Gastrocnemius medialis (tissue), 4 donors: ENCODE results near the gene CRKL. TPM values are rescaled to one million over a fixed set of nuclear protein-coding genes. Genes with fewer than 3 reads are reported as not detected.

Source experiments
- ATAC-seq, 2 donors: fragments of 150-250 bp; one replicate each; pipeline ENCODE4 v1.9.1; 2016
- DNase-seq, 2 donors: peaks; one replicate each; pipeline ENCODE4 v3.0.0-alpha.2; 2019
- H3K27ac ChIP-seq, 4 donors: fragments of 200-600 bp; sonication (generic); 1 replicate in 1 of 4; 2 replicates in 3 of 4; pipeline ENCODE4 v1.5.1; 2016 to 2018; ENCODE audit warnings: mild to moderate bottlenecking in 2 of 4, moderate library complexity in 1 of 4
- H3K27me3 ChIP-seq, 3 donors: fragments of 200-600 bp; sonication (generic) in 2 of 3; 1 replicate in 1 of 3; 2 replicates in 2 of 3; pipeline versions ENCODE4 v1.5.1 to v1.6.0; 2016 to 2019; ENCODE audit warnings: mild to moderate bottlenecking in 1 of 3, moderate library complexity in 1 of 3
- H3K36me3 ChIP-seq, 2 donors: fragments of 200-600 bp; sonication (generic) in 1 of 2; one replicate each; pipeline ENCODE4 v1.5.1; 2017 to 2018
- H3K4me1 ChIP-seq, 2 donors: fragments of 200-600 bp; sonication (generic) in 1 of 2; one replicate each; pipeline ENCODE4 v1.5.1; 2016 to 2017; ENCODE audit warnings: mild to moderate bottlenecking in 2 of 2
- H3K4me3 ChIP-seq, 4 donors: fragments of 200-600 bp; sonication (generic) in 3 of 4; 1 replicate in 1 of 4; 2 replicates in 3 of 4; pipeline ENCODE4 v1.5.1; 2016 to 2019; ENCODE audit warnings: mild to moderate bottlenecking in 2 of 4
- H3K9me3 ChIP-seq, 3 donors: fragments of 200-600 bp; sonication (generic) in 2 of 3; 1 replicate in 1 of 3; 2 replicates in 2 of 3; pipeline ENCODE4 v1.5.1; 2016 to 2019
- POLR2A ChIP-seq, 2 donors: fragments of 450-650 bp; IDR thresholded peaks; one replicate each; pipeline ENCODE4 v1.6.1; 2017; ENCODE audit warnings: antibody characterized with exemption in 2 of 2, mild to moderate bottlenecking in 2 of 2, moderate library complexity in 2 of 2
- in situ Hi-C, 4 donors: fragments of 200-750 bp; cut with MboI; loops; one replicate each; pipeline versions ENCODE4 v1.15.0 to v1.8.0; 2017; ENCODE audit warnings: low sequenced_read_pairs in 4 of 4
- intact Hi-C: fragments of 100-400 bp; cut with DNase I; formaldehyde crosslinking; loops from one replicate; pipeline ENCODE4 v1.15.1; 2023; ENCODE audit warnings: low total_unique reads
- total RNA-seq, 4 donors: library from RNA; depleted of rRNA; stranded (reverse); fragments of >200 nt; gene quantifications; one replicate each; pipeline versions ENCODE4 v1.1.0 to v1.2.3, GENCODE V29; 2016
- TF ChIP-seq, protein P1 (sequence below), 5 experiments: fragments of 450-650 bp in 3 of 5; fragments of 200-600 bp in 2 of 5; sonication (generic) in 2 of 5; IDR thresholded peaks in 4 of 5; conservative IDR thresholded peaks in 1 of 5; 1 replicate in 4 of 5; 2 replicates in 1 of 5; pipeline ENCODE4 v1.5.1; 2016 to 2019; ENCODE audit warnings: antibody characterized with exemption in 5 of 5, mild to moderate bottlenecking in 3 of 5, moderate library complexity in 3 of 5

Gene CRKL
- total RNA-seq, 4 donors from 2014 or later = 73.3 to 109 (median 84.7) TPM

DNA sequence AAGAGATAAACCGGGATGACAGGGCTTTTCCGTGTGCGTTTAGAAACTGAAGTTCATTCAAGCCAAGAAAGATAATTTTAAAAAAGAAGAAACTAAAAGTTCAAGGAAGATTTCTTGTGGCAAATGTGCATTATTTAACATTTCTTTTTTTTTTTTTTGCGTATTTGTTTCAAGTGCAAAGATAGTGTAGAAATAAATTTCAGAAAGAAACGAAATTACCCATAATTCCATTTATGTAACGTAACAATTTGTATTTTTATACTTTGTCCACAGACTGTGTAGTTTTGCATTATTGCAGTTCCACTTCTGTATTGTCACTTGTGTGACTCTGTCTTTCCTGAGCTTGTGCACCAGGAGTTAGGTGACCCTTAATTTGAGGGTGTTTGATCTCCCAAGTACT, 34.4 kb upstream of the CRKL start:
- in situ Hi-C loops = loop anchor here in 1 of 4 donors (10.0 kb wide), 1 partner anchor 122 kb away; the partner anchor contains the start of gene THAP7
- Histone ChIP-seq H3K4me3 (no peak overlapping the region), H3K36me3 (peaks cover 0 to 54% of the 10 kb centered on the region in 2 donors), H3K27me3 (no peaks in the 10 kb centered on the region), H3K9me3 (no peaks in the 10 kb centered on the region), H3K4me1 (no peaks in the 10 kb centered on the region), H3K27ac (no peak overlapping the region)
- TF ChIP-seq POLR2A (IDR thresholded peaks at IDR 0.05) = no peak
- TF ChIP-seq, protein P1, sequence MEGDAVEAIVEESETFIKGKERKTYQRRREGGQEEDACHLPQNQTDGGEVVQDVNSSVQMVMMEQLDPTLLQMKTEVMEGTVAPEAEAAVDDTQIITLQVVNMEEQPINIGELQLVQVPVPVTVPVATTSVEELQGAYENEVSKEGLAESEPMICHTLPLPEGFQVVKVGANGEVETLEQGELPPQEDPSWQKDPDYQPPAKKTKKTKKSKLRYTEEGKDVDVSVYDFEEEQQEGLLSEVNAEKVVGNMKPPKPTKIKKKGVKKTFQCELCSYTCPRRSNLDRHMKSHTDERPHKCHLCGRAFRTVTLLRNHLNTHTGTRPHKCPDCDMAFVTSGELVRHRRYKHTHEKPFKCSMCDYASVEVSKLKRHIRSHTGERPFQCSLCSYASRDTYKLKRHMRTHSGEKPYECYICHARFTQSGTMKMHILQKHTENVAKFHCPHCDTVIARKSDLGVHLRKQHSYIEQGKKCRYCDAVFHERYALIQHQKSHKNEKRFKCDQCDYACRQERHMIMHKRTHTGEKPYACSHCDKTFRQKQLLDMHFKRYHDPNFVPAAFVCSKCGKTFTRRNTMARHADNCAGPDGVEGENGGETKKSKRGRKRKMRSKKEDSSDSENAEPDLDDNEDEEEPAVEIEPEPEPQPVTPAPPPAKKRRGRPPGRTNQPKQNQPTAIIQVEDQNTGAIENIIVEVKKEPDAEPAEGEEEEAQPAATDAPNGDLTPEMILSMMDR (IDR thresholded peaks at IDR 0.05 in 4 of 5, conservative IDR thresholded peaks at IDR 0.05 in 1 of 5) = no peak
- no peak for DNase-seq
- ATAC-seq = no peak
- intact Hi-C loops = loop anchor here (10.0 kb wide), 2 partner anchors 72 to 122 kb away; partner anchors contain the start of gene THAP7

DNA sequence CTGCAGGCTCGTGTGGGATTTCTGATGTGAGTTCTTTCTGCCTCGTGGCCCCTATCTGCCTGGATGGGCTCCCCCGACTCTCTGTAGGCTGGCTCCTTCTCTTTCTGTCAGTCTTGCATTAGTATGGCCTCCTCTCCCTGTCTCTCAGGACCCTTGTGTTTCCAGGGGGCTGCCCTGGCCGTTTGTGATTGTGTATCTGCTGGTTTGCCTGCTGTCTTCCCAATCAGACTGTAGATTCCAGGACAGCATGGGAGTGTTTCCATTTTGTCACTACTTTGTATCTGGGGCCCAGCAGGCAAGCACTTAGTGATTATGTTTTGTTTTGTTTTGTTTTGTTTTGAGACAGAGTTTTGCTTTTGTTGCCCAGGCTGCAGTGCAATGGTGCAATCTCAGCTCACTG, 32.8 kb upstream of the CRKL start:
- intact Hi-C loops (loop anchor here (10.0 kb wide), 2 partner anchors 70 to 120 kb away; partner anchors contain the start of gene THAP7), in situ Hi-C loops (loop anchor here in 1 of 4 donors (10.0 kb wide), 1 partner anchor 120 kb away; the partner anchor contains the start of gene THAP7)
- Histone ChIP-seq H3K4me3 (no peak overlapping the region), H3K36me3 (peaks cover 0 to 69% of the 10 kb centered on the region in 2 donors), H3K9me3 (no peaks in the 10 kb centered on the region), H3K27me3 (no peaks in the 10 kb centered on the region), H3K4me1 (no peaks in the 10 kb centered on the region), H3K27ac (no peak overlapping the region)
- ATAC-seq (no peak), DNase-seq (no peak)
- no peak for TF ChIP-seq POLR2A (IDR thresholded peaks at IDR 0.05)
- TF ChIP-seq, protein P1 (IDR thresholded peaks at IDR 0.05 in 4 of 5, conservative IDR thresholded peaks at IDR 0.05 in 1 of 5) = no peak

DNA sequence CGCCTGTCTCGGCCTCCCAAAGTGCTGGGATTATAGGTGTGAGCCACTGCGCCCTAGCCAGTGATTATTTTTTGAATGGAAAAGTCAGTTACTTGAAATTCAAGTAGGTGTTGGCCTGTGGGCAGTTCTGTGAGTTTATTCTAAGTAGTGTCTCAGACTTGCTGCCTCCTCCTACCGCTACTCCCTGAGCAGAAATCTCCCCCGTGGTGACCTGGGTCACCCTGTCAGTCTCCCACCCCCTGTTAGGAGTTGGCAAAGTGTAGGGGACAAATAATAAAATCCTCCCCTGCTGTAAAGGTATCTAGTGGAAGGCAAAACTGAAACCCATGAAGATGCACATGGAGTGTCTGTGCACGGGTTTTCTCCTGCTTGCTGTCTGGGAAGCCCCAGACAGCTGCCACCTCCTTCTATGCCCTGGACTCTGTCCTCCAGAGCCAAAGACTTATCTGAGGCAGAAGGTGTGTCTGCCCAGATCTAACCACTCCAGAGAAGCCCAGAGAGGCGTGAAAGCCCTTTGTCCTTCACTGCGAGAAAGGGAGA, 32.1 kb upstream of the CRKL start:
- in situ Hi-C loops = loop anchor here in 1 of 4 donors (10.0 kb wide), 1 partner anchor 120 kb away; the partner anchor contains the start of gene THAP7

DNA sequence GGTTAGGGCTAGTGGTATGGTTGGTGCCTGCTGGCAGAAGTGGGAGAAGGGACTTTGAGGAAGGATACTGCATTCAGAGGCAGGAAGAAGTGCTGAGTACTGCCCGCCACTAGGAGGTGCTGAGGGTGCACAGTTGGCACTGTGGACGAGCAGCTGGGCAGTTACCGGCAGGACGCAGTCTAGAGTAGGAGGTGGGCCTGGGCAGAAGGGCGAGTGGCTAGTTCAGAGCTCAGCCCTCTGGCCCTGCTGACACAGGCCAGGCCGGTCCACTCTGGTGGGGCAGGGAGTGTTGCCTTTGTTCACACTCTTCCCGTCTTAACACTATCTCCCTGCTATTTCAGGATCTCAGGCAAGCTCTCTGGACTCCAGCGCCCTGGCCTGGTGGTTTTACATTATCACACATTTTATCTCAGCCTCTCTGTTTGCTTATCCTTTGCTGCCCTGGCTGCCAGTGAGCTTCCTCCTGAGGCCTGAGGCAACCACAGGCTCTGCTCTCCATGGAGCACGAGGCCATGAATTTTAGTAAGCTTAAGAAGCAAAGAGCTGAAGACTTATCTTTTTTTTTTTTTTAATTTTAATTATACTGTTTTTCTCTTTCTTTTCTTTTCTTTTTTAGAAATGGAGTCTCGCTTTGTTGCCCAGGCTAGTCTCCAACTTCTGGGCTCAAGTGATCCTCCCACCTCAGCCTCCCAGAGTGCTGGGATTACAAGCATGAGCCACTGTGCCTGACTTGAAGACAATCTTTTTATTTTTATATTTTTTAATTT, 31.5 kb upstream of the CRKL start:
- ATAC-seq (peak; percentile 93 to 97), DNase-seq (peak; percentile 68 to 71)
- Histone ChIP-seq H3K4me1 (no peaks in the 10 kb centered on the region), H3K27ac (peak overlapping the region in 3 of 4 donors; percentile 39 to 46 (median 41)), H3K36me3 (peaks cover 0 to 72% of the 10 kb centered on the region in 2 donors), H3K27me3 (no peaks in the 10 kb centered on the region), H3K9me3 (no peaks in the 10 kb centered on the region), H3K4me3 (no peak overlapping the region)
- in situ Hi-C loops = loop anchor here in 1 of 4 donors (10.0 kb wide), 1 partner anchor 119 kb away; the partner anchor contains the start of gene THAP7
- intact Hi-C loops = loop anchor here (10.0 kb wide), 2 partner anchors 69 to 119 kb away; partner anchors contain the start of gene THAP7
- TF ChIP-seq, protein P1 (IDR thresholded peaks at IDR 0.05 in 4 of 5, conservative IDR thresholded peaks at IDR 0.05 in 1 of 5) = peak; percentile 59 to 85 (median 77)
- TF ChIP-seq POLR2A (IDR thresholded peaks at IDR 0.05) = no peak

More for the DNA sequence above, 32.1 kb upstream of the CRKL start:
- Histone ChIP-seq H3K36me3 (peaks cover 0 to 73% of the 10 kb centered on the region in 2 donors), H3K27ac (no peak overlapping the region), H3K4me3 (no peak overlapping the region), H3K27me3 (no peaks in the 10 kb centered on the region), H3K9me3 (no peaks in the 10 kb centered on the region), H3K4me1 (no peaks in the 10 kb centered on the region)
- TF ChIP-seq POLR2A (IDR thresholded peaks at IDR 0.05) = no peak
- TF ChIP-seq, protein P1 (IDR thresholded peaks at IDR 0.05 in 4 of 5, conservative IDR thresholded peaks at IDR 0.05 in 1 of 5) = no peak
- ATAC-seq = peak in 1 of 2 donors; percentile 19
- DNase-seq = no peak
- intact Hi-C loops = loop anchor here (10.0 kb wide), 2 partner anchors 70 to 120 kb away; partner anchors contain the start of gene THAP7
